Mesendoderm (in vitro differentiated cells): ENCODE measurements around the gene NKX2-2.
"Not testable (repeated sequence)": the region's sequence is repeated elsewhere in the genome, so short reads cannot be mapped to it uniquely, and the experiment has no call there.

Experiments
- DNase-seq: peaks from one replicate; pipeline ENCODE4 v3.0.0; 2013
- H2AK5ac ChIP-seq: 2 replicates; pipeline ENCODE4 v1.6.1; 2013; ENCODE audit warnings: low read length, inconsistent platforms
- H2BK120ac ChIP-seq: 2 replicates; pipeline ENCODE4 v1.6.1; 2013; ENCODE audit warnings: low read depth, mild to moderate bottlenecking, low read length, moderate library complexity, mixed read lengths
- H2BK15ac ChIP-seq: replicated peaks from 2 replicates; pipeline ENCODE4 v1.6.1; 2013; ENCODE audit warnings: low read depth, mild to moderate bottlenecking, moderate library complexity
- H2BK5ac ChIP-seq: 2 replicates; pipeline ENCODE4 v1.6.1; 2013; ENCODE audit warnings: low read length, inconsistent platforms
- H3K18ac ChIP-seq: 2 replicates; pipeline ENCODE4 v1.6.1; 2013; ENCODE audit warnings: mild to moderate bottlenecking, low read length, mixed read lengths
- H3K23ac ChIP-seq: one replicate; pipeline ENCODE4 v1.6.1; 2013; ENCODE audit warnings: low read length
- H3K27ac ChIP-seq: 2 replicates; pipeline ENCODE4 v1.5.1; 2013; ENCODE audit warnings: low read depth, mild to moderate bottlenecking, inconsistent platforms, low read length, moderate library complexity
- H3K27me3 ChIP-seq: 2 replicates; pipeline ENCODE4 v1.6.1; 2013; ENCODE audit warnings: low read length, control low read depth, mild to moderate bottlenecking, inconsistent platforms; ENCODE audit not compliant: insufficient read depth, poor library complexity
- H3K36me3 ChIP-seq: 2 replicates; pipeline ENCODE4 v1.6.1; 2013; ENCODE audit warnings: low read length, inconsistent platforms; ENCODE audit not compliant: control insufficient read depth, insufficient read depth
- H3K4ac ChIP-seq: one replicate; pipeline ENCODE4 v1.6.1; 2013; ENCODE audit warnings: low read depth, mild to moderate bottlenecking, low read length, moderate library complexity
- H3K4me1 ChIP-seq: 2 replicates; pipeline ENCODE4 v1.6.1; 2013; ENCODE audit warnings: low read depth, low read length, inconsistent platforms; ENCODE audit not compliant: control insufficient read depth
- H3K4me2 ChIP-seq: 2 replicates; pipeline ENCODE4 v1.6.1; 2013; ENCODE audit warnings: low read length
- H3K4me3 ChIP-seq: 2 replicates; pipeline ENCODE4 v1.5.1; 2013; ENCODE audit warnings: mild to moderate bottlenecking, low read length
- H3K56ac ChIP-seq: one replicate; pipeline ENCODE4 v1.6.1; 2013; ENCODE audit warnings: low read length
- H3K79me1 ChIP-seq: 2 replicates; pipeline ENCODE4 v1.6.1; 2013; ENCODE audit warnings: low read length, inconsistent platforms
- H3K79me2 ChIP-seq: 2 replicates; pipeline ENCODE4 v1.6.1; 2013; ENCODE audit warnings: mild to moderate bottlenecking, low read length; ENCODE audit not compliant: control insufficient read depth, insufficient read depth
- H3K9ac ChIP-seq: 2 replicates; pipeline ENCODE4 v1.6.1; 2013; ENCODE audit warnings: low read length, inconsistent platforms
- H4K5ac ChIP-seq: one replicate; pipeline ENCODE4 v1.6.1; 2013; ENCODE audit warnings: low read length
- H4K8ac ChIP-seq: one replicate; pipeline ENCODE4 v1.6.1; 2013; ENCODE audit warnings: low read depth, mild to moderate bottlenecking, control low read depth, low read length, moderate library complexity
- WGBS: extraction: QIAGEN DNeasy Blood & Tissue Kit; methylation state at CpG from one replicate; pipeline ENCODE4 v1.1.7; 2013; ENCODE audit warnings: low lambda C conversion rate, missing lambda C conversion rate; ENCODE audit not compliant: insufficient coverage; ENCODE audit errors: extremely low coverage; 5-methylcytosine and 5-hydroxymethylcytosine counted together

Gene NKX2-2

DNA sequence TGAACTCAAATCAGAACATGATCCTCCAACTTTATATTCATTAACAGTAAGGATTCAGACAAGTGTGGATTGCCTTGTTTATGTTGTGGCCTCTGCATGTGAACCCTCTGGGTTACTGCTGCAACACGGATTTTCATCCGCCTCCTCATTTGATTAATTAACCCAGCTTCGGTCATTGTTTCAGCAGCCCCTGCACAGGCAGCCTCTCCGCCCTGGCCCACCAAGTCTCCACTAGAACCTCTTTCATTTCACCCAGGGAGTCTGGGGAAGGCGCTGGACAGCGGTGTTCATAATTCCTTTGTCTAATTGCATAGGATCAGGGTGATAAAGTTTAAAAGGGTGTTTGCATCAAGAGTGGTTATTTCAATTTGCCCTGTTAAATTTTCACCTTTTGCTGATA is 15.7 kb downstream of the NKX2-2 start:
- Histone ChIP-seq H3K9ac (no peak overlapping the region), H3K18ac (no peak overlapping the region), H3K27me3 (no peaks in the 10 kb centered on the region), H3K79me1 (no peaks in the 10 kb centered on the region), H3K56ac (no peak overlapping the region), H3K23ac (no peak overlapping the region), H2BK15ac (no peak overlapping the region), H3K4me2 (no peak overlapping the region), H2BK5ac (no peak overlapping the region), H2BK120ac (no peak overlapping the region), H4K8ac (no peak overlapping the region), H3K4me1 (no peaks in the 10 kb centered on the region), H3K27ac (no peak overlapping the region), H3K4me3 (no peak overlapping the region), H3K36me3 (no peaks in the 10 kb centered on the region), H4K5ac (no peak overlapping the region), H3K79me2 (no peaks in the 10 kb centered on the region), H2AK5ac (no peak overlapping the region), H3K4ac (no peak overlapping the region)
- no CpG with 5 or more reads among the region's 6 CpGs for WGBS
- no peak for DNase-seq

GRCh38 chr20:21496452-21496851 is 17.4 kb downstream of the NKX2-2 start:
- Histone ChIP-seq H2BK120ac (no peak overlapping the region), H3K79me1 (no peaks in the 10 kb centered on the region), H3K4me1 (no peaks in the 10 kb centered on the region), H3K4me2 (no peak overlapping the region), H4K8ac (no peak overlapping the region), H3K79me2 (no peaks in the 10 kb centered on the region), H2BK5ac (no peak overlapping the region), H2AK5ac (no peak overlapping the region), H3K27ac (no peak overlapping the region), H3K27me3 (no peaks in the 10 kb centered on the region), H3K56ac (no peak overlapping the region), H3K4ac (no peak overlapping the region), H3K36me3 (no peaks in the 10 kb centered on the region), H3K9ac (no peak overlapping the region), H3K23ac (no peak overlapping the region), H3K18ac (no peak overlapping the region), H3K4me3 (no peak overlapping the region), H4K5ac (no peak overlapping the region), H2BK15ac (no peak overlapping the region)
- no CpG with 5 or more reads among the region's 5 CpGs for WGBS
- peak; percentile 7 for DNase-seq

DNA sequence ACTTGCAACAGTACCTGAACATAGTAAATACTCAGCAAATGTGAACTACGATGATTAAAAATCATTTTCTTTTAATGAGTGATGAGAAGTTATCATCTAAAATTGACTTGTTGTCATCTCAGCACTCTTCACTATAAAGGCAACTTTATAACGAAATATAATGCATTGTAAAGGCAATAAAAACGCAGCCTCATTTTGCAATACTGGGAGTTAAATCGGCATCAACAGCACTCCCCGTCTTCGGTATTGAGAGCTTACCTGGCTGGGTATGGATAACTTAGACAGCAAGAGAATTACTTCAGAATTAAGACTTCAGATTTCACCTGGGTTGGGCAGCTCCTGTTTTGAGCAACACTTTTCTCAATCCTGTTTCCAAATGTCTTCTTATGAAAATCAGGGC is 20.8 kb downstream of the NKX2-2 start:
- Histone ChIP-seq H3K9ac (no peak overlapping the region), H3K4me1 (no peaks in the 10 kb centered on the region), H3K56ac (no peak overlapping the region), H3K79me1 (no peaks in the 10 kb centered on the region), H2AK5ac (no peak overlapping the region), H2BK15ac (no peak overlapping the region), H3K79me2 (no peaks in the 10 kb centered on the region), H3K4me3 (no peak overlapping the region), H3K23ac (no peak overlapping the region), H4K5ac (no peak overlapping the region), H2BK120ac (no peak overlapping the region), H3K4ac (no peak overlapping the region), H4K8ac (no peak overlapping the region), H3K36me3 (no peaks in the 10 kb centered on the region), H3K4me2 (no peak overlapping the region), H3K27ac (no peak overlapping the region), H3K27me3 (no peaks in the 10 kb centered on the region), H3K18ac (no peak overlapping the region), H2BK5ac (no peak overlapping the region)
- WGBS, result no CpG with 5 or more reads among the region's 6 CpGs
- no peak for DNase-seq

DNA sequence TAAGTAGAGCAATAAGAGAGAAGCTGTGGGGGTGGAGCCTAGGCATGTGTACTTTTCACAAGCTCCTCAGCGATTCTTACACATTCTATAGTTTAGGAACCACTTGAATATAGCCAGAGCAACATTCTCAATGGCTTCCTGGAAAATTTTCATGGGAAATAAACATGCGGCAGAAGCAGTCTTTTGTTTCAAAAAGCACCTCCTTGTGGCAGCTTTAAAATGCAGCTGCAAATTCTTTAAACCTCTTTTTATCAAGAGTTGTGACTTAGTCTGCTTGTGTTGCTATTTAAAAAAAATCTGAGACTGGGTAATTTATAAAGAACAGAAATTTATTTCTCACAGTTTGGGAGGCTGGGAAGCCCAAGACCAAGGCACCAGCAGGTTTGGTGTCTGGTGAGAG is 23.8 kb downstream of the NKX2-2 start:
- no peak overlapping the region for H3K4me2 ChIP-seq
- no peak overlapping the region for H2BK120ac ChIP-seq
- no peak overlapping the region for H3K18ac ChIP-seq
- no peaks in the 10 kb centered on the region for H3K4me1 ChIP-seq
- H2BK5ac ChIP-seq, result no peak overlapping the region
- peak; percentile 3 for DNase-seq
- H2AK5ac ChIP-seq, result no peak overlapping the region
- no peak overlapping the region for H4K5ac ChIP-seq
- no peaks in the 10 kb centered on the region for H3K79me2 ChIP-seq
- H3K4ac ChIP-seq, result no peak overlapping the region
- H3K9ac ChIP-seq, result no peak overlapping the region
- no peak overlapping the region for H3K23ac ChIP-seq
- no peak overlapping the region for H3K27ac ChIP-seq
- no CpG with 5 or more reads among the region's 2 CpGs for WGBS
- no peak overlapping the region for H3K56ac ChIP-seq
- no peaks in the 10 kb centered on the region for H3K36me3 ChIP-seq
- H4K8ac ChIP-seq, result no peak overlapping the region
- H3K4me3 ChIP-seq, result no peak overlapping the region
- no peaks in the 10 kb centered on the region for H3K79me1 ChIP-seq
- H3K27me3 ChIP-seq, result no peaks in the 10 kb centered on the region
- no peak overlapping the region for H2BK15ac ChIP-seq

DNA sequence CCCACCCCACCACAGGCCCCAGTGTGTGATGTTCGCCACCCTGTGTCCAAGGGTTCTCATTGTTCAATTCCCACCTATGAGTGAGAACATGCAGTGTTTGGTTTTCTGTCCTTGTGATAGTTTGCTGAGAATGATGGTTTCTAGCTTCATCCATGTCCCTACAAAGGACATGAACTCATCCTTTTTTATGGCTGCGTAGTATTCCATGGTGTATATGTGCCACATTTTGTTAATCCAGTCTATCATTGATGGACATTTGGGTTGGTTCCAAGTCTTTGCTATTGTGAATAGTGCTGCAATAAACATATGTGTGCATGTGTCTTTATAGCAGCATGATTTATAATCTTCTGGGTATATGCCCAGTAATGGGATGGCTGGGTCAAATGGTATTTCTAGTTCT is 33.7 kb downstream of the NKX2-2 start:
- not testable (repeated sequence) for H3K79me1 ChIP-seq, H4K5ac ChIP-seq, DNase-seq, H3K27ac ChIP-seq, H3K9ac ChIP-seq, H3K4me3 ChIP-seq, H3K4me2 ChIP-seq, H2BK120ac ChIP-seq, H3K36me3 ChIP-seq, H3K4ac ChIP-seq, H3K4me1 ChIP-seq, H2BK5ac ChIP-seq, H2BK15ac ChIP-seq, H3K56ac ChIP-seq, H3K18ac ChIP-seq, H4K8ac ChIP-seq, H3K27me3 ChIP-seq, H3K79me2 ChIP-seq, H3K23ac ChIP-seq, H2AK5ac ChIP-seq
- no CpG with 5 or more reads among the region's 2 CpGs for WGBS

GRCh38 chr20:21465799-21466198 is 48.1 kb downstream of the NKX2-2 start:
- H3K27ac ChIP-seq, result no peak overlapping the region
- no peaks in the 10 kb centered on the region for H3K36me3 ChIP-seq
- no peak overlapping the region for H3K4me3 ChIP-seq
- H3K23ac ChIP-seq, result no peak overlapping the region
- no peak overlapping the region for H3K4ac ChIP-seq
- DNase-seq, result no peak
- no peak overlapping the region for H4K5ac ChIP-seq
- H2BK120ac ChIP-seq, result no peak overlapping the region
- H3K79me1 ChIP-seq, result no peaks in the 10 kb centered on the region
- H3K79me2 ChIP-seq, result no peaks in the 10 kb centered on the region
- H4K8ac ChIP-seq, result no peak overlapping the region
- H3K4me1 ChIP-seq, result no peaks in the 10 kb centered on the region
- no peaks in the 10 kb centered on the region for H3K27me3 ChIP-seq
- H3K18ac ChIP-seq, result no peak overlapping the region
- no peak overlapping the region for H3K9ac ChIP-seq
- H2BK15ac ChIP-seq, result no peak overlapping the region
- H2AK5ac ChIP-seq, result no peak overlapping the region
- H3K4me2 ChIP-seq, result no peak overlapping the region
- no peak overlapping the region for H2BK5ac ChIP-seq
- no peak overlapping the region for H3K56ac ChIP-seq
